ENCODE measurements around the gene NBPF1.
A peak's percentile ranks its signal among the peaks of the same experiment; 100 is the strongest.
"Not testable (repeated sequence)": the region's sequence is repeated elsewhere in the genome, so short reads cannot be mapped to it uniquely, and the experiment has no call there.

Gene NBPF1

DNA sequence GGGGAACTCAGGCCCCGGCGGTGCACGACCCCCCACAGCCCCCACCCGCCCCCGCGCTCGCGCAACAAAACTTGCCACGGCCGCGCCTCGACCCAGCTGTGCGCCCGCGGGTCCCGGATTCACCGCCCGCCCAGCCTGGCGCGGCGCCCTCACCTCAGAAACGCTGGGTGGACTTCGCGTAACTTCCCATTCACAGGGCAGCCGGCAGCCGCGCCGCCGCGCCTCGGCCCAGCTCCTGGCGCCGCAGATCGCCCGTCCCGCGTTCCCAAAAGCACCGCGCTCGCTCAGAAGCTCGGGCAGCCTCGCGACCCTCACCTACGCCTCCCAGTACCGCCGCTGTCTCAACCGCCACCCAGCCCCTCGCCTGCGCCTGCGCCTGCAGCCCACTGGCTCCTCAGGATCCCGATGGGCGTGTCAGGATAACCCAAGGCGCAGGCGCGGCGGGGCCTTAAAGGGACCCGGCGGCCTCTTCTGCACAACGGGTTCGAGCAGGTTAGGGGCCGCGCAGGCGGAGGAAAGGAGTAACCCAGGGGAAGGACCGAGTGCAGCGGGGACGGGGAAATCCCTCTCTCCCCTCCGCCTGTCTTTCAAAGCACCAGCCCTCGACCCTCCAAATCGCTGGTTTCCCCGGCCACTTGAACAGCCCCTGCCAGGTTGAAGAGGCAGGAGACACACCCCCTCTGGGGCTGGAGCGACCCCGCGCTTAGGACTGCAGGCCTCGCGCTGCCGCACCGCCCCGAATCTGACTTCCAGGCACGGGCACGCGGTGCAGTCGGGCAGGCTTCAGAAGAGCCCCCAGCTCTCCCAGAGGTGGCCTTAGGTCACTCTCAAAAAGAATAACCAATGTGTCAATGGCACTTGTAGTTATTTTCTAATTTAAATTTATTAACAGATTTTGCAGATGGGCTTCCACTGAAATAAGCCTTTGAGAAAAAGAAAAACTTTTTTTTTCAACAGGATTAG is at the start of gene NBPF1:
TSS of gene NBPF1 (minus strand) at position 380 of the 963 bp plus-strand sequence.
- peak; percentile 100 for DNase-seq

DNA sequence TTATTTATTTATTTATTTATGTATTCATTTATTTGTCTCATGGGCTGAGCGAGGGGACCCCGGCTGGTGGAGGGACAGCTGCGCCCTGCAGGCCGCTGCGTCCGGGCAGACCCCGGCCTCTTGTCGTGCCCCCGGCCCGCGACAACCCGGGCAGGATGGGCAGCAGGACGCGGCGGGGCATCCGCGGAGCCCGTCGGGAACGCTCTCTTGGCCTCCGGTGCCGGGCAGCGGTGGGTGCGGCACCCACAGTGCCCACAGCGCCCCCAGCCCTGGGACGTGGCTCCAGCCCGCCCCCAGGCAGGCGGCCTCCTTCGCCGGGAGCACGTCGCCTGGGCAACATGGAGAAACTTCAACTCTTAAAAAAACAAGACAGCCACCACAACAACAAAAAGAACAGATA is 44.9 kb upstream of the NBPF1 start:
- DNase-seq, result not testable (repeated sequence)

DNA sequence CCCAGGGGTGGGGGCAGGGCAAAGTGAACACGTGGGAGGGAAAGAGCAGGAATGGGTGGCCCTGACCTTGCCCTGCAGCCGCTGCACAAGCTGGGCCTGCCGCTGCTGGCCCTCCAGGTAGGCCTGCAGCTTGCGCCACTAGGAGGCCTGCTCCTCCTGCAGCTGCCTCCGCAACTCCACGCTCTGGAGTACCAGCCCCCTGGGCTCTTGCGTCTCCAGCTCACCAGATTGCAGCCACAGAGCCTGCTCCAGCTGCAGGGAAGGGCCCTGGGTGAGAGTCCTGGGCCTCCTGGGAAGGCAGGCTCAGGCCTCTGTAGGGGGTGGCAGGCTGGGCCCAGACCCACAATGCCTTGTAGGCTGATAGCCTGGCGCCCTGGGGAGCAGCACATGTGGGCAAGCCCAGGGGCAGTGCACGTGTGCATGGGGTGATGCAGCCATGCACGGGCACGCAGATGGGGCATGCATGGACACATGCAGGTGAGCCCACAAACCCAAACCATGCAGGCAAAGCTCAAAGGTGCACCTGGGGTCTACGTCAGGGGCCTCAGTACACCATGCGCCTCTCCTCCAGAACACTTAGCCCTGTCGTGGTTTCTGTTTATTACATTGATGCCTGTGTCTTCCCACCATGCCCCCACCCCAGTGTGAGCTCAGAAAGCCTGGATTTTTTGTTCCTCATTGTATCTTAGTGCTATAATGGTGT is 43.8 kb upstream of the NBPF1 start:
- not testable (repeated sequence) for DNase-seq

DNA sequence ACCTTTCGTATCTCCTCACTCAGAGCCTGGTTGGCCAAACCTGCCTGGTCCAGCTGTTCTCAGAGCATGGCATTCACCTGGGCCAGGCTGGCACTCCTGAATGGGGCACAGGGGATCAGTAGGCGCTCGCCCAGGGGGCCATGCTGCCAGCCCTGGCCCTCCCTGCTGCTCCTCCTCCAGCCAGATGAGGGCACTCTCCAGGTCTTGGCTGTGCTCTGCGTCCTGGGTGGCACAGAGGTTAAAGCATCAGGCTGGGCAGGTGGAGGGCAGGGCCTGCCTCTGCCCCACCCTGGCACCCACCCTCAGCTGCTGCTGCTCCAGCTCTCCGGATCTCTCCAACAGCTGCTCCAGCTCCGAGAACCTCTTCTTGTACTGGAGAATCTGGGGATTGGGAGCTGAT is 43.2 kb upstream of the NBPF1 start:
- DNase-seq, result not testable (repeated sequence)

DNA sequence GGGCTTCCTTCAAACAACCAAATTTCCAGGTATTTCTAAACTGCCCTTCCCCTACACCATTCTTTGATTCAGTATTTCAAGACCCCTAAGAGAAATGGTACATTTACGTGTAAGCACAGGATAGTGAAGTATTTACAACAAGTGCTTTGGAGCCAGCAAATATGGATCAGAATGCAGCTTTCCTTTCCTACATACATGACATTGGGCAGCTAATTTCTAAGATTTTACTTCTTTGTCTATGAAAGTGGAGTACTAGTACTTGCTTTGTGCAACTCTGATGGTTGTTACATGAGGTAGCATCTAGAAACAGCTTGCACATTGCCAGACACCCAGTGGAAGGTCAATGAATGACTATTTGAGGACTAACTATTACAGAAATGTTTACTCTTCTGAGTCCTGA is 38.2 kb upstream of the NBPF1 start:
- not testable (repeated sequence) for DNase-seq

DNA sequence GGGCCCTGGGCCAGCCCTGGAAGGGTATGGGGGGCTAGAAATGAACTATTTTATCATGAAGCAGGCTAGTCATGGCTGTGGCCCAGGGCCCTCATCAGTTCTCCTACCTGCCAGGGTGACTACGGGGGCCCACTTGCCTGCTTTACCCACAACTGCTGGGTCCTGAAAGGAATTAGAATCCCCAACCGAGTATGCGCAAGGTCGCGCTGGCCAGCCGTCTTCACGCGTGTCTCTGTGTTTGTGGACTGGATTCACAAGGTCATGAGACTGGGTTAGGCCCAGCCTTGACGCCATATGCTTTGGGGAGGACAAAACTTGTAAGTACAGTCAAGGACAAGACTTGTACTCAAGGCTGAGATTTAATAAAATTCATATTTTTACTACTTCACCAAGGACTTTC is 36.6 kb upstream of the NBPF1 start:
- not testable (repeated sequence) for DNase-seq

DNA sequence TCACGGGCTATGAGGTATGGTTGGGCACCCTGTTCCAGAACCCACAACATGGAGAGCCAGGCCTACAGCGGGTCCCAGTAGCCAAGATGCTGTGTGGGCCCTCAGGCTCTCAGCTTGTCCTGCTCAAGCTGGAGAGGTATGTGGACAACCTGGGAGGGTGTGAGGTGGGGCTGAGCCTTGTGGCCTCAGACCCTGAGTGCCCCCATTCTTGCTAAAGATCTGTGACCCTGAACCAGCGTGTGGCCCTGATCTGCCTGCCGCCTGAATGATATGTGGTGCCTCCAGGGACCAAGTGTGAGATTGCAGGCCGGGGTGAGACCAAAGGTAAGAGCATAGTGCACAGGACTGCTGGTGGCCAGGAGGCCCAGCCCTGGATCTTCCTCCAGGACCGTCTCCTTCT is 36.0 kb upstream of the NBPF1 start:
- not testable (repeated sequence) for DNase-seq

DNA sequence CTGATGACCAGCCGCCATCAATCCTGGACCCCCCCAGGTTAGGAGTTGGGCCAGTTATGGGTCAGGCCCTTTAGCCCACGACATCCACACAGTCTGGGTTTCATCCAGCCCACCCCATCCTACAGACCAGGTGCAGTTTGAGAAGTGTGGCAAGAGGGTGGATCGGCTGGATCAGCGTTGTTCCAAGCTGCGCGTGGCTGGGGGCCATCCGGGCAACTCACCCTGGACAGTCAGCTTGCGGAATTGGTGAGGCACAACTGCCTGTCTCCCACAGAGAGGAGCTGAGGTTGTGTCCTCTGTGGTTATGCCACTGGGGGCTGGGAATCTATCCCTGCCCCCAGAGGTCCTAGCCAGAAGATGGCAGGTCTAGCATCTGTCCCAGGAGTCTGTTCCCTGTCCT is 35.4 kb upstream of the NBPF1 start:
- DNase-seq, result not testable (repeated sequence)

DNA sequence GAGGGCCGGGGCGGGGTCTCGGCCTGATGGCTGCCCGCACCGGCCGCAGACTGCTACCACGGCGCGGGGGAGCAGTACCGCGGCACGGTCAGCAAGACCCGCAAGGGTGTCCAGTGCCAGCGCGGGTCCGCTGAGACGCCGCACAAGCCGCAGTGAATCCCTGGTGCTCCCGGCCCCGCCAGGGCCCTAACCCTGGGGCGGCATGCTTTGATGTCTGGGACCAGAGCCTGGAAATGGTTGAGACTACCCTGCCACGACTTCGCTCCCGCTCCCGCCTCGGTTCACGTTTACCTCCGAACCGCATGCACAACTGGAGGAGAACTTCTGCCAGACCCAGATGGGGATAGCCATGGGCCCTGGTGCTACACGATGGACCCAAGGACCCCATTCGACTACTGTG is 34.9 kb upstream of the NBPF1 start:
- not testable (repeated sequence) for DNase-seq

DNA sequence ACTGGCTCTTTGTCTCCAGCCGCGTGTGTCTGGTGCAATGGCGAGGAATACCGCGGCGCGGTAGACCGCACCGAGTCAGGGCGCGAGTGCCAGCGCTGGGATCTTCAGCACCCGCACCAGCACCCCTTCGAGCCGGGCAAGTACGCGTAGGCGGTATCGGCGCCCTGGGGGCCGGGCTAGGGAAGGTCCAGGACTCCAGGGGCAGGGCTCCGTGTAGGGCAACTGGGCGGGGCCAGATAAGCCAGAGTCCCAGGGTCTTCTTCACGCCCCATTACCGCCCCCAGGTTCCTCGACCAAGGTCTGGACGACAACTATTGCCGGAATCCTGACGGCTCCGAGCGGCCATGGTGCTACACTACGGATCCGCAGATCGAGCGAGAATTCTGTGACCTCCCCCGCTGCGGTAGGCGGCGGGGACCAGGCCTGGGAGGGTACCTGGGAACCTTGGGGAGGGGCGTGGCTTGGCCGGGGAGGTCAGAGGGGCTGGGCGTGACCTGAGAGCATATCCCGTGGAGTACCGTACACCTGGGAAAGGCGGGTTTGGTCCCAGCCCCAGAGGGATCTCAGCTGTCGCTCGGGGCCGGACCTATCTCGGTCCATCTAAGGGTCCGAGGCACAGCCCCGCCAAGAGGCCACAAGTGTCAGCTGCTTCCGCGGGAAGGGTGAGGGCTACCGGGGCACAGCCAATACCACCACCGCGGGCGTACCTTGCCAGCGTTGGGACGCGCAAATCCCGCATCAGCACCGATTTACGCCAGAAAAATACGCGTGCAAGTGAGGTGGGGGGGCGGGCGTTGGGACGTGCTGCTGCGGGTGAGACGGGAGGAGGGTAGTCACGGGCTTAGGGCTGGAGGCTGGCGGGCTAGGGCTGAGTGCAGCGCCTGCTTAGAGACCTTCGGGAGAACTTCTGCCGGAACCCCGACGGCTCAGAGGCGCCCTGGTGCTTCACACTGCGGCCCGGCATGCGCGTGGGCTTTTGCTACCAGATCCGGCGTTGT is 34.1 kb upstream of the NBPF1 start:
- DNase-seq, result not testable (repeated sequence)

DNA sequence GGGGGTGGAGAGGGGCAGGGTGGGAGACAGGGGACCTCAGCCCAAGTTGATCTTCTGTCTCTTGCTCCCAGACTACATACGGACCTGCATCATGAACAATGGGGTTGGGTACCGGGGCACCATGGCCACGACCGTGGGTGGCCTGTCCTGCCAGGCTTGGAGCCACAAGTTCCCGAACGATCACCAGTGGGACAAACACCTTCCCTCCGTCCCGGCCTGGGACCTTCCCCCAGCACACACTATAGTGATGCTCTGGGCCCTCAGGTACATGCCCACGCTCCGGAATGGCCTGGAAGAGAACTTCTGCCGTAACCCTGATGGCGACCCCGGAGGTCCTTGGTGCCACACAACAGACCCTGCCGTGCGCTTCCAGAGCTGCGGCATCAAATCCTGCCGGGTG is 33.4 kb upstream of the NBPF1 start:
- not testable (repeated sequence) for DNase-seq

DNA sequence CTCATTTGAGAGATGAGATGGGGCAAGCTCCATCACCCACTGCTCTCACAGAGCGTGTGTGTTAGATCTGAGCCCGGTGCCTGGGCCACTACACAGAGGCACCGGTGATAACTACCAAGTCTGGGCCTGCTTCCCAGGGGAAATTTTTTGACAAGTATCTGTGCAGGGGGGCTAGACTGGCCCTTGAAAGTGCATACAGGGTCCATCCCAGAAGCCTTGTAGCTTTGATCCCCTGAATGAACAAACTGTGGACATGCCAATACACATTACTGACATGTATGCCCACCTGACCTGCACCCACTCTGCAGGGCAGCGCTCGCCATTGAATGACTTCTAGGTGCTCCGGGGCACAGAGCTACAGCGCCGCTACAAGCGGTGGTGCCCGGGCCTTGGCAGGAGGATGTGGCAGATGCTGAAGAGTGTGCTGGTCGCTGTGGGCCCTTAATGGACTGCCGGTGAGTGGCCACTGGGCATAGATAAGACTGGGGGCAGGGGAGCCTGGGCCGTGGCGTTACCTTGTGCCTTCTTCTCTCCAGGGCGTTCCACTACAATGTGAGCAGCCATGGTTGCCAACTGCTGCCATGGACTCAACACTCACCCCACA is 32.8 kb upstream of the NBPF1 start:
- DNase-seq, result not testable (repeated sequence)

DNA sequence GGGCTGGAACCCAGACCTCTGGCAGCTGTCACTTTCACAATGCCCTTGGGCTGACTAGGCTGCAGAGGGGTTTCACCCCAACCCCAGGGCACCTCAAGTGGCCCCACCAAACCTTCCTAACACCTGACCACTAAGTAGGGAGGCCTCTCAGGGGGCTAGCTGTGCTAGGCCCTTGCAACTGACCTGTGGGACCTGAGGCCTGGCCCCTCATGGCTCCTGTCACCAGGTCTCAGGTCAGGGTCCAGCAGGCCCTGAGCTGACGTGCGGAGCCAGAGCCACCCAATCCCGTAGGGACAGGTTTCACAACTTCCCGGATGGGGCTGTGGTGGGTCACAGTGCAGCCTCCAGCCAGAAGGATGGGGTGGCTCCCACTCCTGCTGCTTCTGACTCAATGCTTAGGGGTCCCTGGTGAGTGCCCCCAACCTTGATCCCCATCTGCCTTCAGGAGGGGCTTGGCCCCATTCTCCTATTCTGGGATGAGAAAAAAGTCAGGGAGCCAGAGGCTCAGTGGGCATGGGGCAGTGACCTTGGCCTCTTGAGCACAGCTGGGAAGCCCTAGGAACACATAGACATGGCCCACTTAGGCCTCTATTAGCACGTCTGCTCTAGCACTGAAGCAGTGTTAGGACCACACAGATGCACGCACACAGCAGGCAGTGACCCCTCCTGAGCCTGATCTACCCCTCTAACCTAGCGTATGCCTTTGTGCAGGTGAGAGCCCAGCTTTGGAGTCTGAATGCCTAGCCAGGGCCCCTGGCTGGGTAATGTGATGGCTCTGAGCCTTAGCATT is 32.1 kb upstream of the NBPF1 start:
- DNase-seq, result not testable (repeated sequence)

DNA sequence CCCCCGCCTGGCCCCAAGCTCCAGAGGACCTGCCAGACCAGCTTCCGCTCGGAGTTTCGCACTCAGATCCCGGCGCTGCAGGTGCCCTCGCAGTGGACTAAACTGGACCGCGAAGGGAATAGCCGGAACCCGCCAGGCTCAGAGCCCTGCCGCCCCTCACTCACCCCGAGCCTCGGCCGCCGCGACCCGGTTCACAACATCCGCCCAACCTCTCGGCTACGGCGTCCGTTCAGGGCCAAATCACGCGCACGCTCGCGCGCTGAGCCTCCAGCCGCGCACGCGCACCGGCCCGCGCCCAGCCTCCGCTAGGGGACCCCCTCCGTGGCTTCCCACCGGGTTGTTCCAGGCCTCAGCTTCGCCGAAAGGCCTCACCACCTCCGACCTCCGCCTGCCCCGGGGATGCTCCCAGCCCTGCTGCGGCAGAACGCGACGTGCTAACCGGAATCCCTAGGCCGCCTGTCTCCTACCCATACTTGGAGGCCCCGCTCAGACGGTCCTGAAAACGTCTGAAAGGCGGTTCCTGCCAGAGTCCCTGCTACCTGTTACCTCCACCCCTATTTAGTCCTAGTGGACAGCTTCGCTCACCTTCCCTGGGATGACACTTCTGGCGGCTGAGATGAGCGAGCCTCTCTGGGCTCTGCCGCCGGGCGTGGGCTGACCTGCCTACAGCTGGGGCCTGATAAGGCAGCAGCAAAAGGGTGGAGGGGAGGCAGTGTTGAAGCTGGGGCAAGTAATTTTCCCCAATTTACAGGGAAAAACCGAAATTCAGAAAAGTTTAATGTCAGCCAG is 31.3 kb upstream of the NBPF1 start:
- peak; percentile 95 for DNase-seq

DNA sequence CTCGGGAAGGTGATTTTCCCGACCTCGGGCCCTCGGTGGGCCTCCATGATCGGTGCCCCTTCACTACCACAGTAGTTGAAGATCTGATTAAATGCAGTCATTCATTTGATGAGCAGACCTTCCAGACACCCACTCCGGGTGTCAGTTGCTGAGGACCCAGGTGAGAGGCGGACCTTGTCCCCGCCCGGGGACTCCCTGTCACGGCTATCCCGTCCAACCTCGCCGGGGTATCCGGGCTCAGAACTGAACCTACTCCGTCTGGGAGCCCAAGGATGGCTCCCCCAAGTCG is 30.8 kb upstream of the NBPF1 start:
- DNase-seq, result no peak

DNA sequence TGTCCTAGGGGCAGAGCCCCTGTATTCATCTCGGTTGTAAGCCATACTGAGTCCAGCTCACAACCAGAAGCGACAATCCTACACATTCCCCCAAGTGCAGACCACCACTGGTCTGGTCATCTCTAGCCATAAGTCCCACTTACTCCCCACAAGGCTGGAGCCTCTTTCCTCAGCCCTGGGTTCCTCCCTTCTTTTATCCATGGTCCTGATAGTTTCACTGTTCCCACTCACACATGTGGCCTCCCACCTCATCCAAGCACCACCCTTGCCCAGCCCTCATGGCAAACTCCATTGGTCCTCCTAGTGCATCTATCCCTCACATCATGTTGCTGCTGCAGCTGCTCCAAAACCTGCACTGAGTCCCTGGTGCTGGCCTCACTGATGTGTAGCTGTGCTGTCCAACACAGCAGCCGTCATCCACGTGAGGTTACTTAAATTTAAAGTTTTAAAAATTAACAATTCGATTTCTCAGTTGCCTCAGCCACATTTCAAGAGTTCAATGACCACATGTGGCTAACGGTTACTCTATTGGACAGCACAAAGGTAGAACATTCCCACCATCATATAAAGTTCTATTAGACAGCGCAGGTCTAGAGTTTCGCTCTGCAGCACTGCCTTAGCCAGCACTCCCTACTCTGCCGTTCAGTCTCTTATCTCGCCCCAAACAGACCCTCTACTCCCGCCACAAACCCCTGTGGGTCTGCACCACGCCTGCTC is 30.3 kb upstream of the NBPF1 start:
- DNase-seq, result not testable (repeated sequence)

DNA sequence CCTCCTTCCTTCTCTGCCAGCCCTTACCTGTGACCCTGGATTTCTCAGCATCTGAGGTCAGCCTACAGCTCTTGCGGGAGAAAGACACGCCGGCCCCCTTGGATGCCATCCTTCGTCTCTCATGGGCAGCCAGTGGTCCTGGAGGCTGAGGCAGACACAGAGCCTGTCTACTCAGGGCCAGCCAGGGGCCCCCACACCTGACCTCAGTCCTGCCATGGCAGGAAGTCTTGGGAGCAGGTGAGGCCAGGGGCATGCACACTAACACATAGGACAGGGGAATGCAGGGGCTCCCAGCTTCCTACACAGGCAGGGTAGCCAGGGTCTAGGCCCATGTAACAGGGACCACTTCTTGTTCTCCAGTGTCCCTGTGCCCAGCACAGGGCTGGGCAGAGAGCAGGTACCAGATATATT is 29.6 kb upstream of the NBPF1 start:
- DNase-seq, result not testable (repeated sequence)

DNA sequence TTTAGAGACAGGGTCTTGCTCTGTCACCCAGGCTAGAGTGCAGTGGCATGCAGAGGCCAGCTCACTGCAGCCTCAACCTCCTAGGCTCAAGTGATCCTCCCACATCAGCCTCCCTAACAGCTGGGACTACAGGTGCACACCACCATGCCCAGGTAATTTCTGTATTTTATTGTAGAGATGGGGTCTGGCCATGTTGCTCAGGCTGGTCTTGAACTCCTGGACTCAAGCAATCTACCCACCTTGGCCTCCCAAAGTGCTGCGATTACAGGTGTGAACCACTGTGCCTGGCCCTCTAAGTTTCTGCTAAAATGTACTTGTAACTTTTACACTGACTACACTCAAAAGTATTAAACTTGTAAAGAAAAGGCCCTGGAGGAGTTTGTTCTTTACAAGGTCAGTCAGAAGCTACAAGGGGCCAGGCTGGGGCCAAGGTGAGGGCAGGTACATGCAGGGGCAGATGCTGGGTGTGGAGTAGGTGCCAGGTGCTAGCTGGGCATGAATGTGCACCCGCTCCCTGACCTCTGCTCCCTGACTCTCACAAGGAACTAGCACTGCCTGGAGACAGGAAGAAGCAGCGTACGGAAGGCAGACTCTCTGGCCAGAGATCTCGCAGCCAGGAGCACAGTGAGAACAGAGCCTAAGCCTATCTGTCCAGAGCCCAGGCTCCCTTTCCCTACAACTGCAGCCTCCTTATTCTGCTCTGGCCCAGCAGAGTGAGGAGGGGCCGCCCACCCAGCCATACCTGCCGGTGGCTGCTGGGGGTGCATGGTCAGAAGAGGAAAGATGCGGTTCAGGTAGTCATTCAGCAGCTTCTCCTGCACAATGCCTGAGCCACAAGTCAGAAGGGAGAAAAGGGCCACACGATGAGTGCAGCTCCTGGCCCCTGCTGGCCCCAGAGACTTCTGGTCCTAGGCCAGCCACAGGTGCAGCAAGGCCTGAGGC is 28.9 kb upstream of the NBPF1 start:
- not testable (repeated sequence) for DNase-seq
